GM19240 (cell line): Measurements from ENCODE around the gene SERPINI2.
"Not testable (repeated sequence)": the region's sequence is repeated elsewhere in the genome, so short reads cannot be mapped to it uniquely, and the experiment has no call there.

Experiments
- DNase-seq: peaks from one replicate; pipeline ENCODE4 v3.0.0; 2011; ENCODE audit warnings: low spot score; ENCODE audit not compliant: insufficient read length

The SERPINI2 gene

GRCh38 chr3:167450675-167451074 lies 23.2 kb downstream of the SERPINI2 start:
- DNase-seq = no peak

GRCh38 chr3:167450195-167450594 lies 23.6 kb downstream of the SERPINI2 start:
- no peak for DNase-seq

GRCh38 chr3:167445491-167445890 lies 28.4 kb downstream of the SERPINI2 start:
- DNase-seq = no peak

- no peak for DNase-seq
Measured at GRCh38 chr3:167441256-167441655, 32.6 kb downstream of the SERPINI2 start.

- DNase-seq = no peak
Measured at GRCh38 chr3:167437428-167438139, 36.3 kb downstream of the SERPINI2 start.

- not testable (repeated sequence) for DNase-seq
Measured at GRCh38 chr3:167426962-167427361, 46.9 kb downstream of the SERPINI2 start.

GRCh38 chr3:167422396-167422795 lies 51.4 kb downstream of the SERPINI2 start:
- not testable (repeated sequence) for DNase-seq

GRCh38 chr3:167409611-167410010 lies 64.2 kb downstream of the SERPINI2 start:
- no peak for DNase-seq

- DNase-seq = no peak
Measured at GRCh38 chr3:167406876-167407492, 66.9 kb downstream of the SERPINI2 start.

GRCh38 chr3:167397826-167398225 lies 76.0 kb downstream of the SERPINI2 start:
- DNase-seq = no peak

GRCh38 chr3:167396075-167396474 lies 77.8 kb downstream of the SERPINI2 start:
- no peak for DNase-seq

- DNase-seq = no peak
Measured at GRCh38 chr3:167394003-167394402, 79.8 kb downstream of the SERPINI2 start.
